Astrocyte of the spinal cord (primary cell): Measurements from ENCODE around the gene LCOR.

Experiments used
- DNase-seq: peaks from one replicate; pipeline ENCODE4 v3.0.0; 2011; ENCODE audit warnings: low read depth, low spot score
- H3K4me3 ChIP-seq: 2 replicates; pipeline ENCODE4 v1.5.1; 2011; ENCODE audit warnings: low read depth, mild to moderate bottlenecking, low read length, moderate library complexity
- in situ Hi-C: cut with HindIII; loops from 2 replicates; pipeline ENCODE4 v1.10.0; 2017; ENCODE audit warnings: low sequenced_read_pairs
- TF ChIP-seq, protein P1 (sequence below): IDR thresholded peaks from 2 replicates; pipeline ENCODE4 v1.5.1; 2012; ENCODE audit warnings: low read depth, mild to moderate bottlenecking, low read length, inconsistent platforms

The LCOR gene

DNA sequence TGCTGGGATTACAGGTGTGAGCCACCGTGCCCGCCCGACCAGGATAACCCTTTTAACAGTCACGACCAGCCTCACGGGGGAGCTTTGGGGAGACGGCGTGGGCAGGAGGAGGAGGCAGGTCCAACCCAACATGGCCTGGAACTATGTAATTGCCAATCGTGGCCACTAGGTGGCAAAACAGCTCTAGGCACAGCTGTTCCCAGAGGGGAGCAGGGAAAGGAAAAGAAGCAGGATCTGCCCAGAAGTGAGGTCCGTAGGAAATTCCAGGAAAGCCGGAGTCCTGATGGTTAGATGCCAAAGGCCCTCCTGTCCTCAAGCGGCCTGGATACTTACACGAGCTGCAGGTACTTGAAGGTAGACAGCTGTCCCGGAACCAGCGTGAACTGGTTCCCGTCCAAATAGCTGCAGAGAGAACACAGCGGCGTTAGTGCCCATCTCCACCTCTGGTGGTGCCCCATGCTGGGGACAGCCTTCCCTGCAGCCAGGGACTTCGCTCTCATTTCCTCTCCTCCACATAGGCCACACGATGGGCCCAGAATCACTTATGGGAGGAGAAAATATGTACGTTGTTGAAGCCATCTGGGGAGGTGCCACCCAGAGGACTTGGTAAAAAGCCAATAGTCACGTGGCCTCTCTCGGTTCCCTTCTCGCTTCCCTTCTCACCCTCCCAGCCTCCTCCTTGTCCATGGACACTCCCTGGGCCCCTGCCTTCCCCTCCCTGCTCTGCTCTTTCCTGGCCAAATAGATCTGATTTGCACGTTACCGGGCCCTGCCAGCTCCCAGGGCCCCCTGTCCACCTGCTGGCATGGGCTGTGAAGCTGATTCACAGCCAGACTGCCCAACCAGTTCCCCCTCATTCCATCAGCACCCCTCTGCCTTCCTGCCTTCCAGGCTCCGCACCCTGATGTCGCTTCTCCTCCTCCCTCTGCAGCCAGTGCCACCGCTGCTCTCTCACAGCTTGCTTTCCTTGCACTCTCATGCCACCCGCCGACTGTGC is 205.6 kb downstream of the LCOR start:
- DNase-seq, result peak; percentile 73
- in situ Hi-C loops, result no loop called here
- peak overlapping the region; percentile 26 for H3K4me3 ChIP-seq
- TF ChIP-seq, protein P1, sequence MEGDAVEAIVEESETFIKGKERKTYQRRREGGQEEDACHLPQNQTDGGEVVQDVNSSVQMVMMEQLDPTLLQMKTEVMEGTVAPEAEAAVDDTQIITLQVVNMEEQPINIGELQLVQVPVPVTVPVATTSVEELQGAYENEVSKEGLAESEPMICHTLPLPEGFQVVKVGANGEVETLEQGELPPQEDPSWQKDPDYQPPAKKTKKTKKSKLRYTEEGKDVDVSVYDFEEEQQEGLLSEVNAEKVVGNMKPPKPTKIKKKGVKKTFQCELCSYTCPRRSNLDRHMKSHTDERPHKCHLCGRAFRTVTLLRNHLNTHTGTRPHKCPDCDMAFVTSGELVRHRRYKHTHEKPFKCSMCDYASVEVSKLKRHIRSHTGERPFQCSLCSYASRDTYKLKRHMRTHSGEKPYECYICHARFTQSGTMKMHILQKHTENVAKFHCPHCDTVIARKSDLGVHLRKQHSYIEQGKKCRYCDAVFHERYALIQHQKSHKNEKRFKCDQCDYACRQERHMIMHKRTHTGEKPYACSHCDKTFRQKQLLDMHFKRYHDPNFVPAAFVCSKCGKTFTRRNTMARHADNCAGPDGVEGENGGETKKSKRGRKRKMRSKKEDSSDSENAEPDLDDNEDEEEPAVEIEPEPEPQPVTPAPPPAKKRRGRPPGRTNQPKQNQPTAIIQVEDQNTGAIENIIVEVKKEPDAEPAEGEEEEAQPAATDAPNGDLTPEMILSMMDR, result peak; percentile 86

DNA sequence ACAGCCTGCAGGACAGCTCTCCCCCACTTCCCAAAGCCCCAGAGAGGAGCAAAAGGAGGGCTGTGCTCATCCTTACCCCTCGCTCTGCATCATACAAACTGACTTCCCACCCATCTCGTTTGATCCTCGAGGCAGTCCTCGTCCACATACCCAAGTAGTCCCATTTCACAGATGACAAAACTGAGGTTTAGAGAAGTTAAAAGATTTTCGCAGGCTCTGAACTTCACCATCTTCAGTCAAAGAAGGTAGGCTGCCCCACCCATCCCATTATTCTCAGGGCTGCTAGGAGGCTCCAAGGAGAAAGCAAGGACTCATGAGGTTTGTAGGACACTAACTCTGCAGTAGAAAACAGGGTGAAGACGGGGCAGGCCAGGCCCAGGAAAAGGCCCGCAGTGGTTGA is 206.6 kb downstream of the LCOR start:
- no peak for DNase-seq
- TF ChIP-seq, protein P1, result no peak
- in situ Hi-C loops, result no loop called here
- no peak overlapping the region for H3K4me3 ChIP-seq

DNA sequence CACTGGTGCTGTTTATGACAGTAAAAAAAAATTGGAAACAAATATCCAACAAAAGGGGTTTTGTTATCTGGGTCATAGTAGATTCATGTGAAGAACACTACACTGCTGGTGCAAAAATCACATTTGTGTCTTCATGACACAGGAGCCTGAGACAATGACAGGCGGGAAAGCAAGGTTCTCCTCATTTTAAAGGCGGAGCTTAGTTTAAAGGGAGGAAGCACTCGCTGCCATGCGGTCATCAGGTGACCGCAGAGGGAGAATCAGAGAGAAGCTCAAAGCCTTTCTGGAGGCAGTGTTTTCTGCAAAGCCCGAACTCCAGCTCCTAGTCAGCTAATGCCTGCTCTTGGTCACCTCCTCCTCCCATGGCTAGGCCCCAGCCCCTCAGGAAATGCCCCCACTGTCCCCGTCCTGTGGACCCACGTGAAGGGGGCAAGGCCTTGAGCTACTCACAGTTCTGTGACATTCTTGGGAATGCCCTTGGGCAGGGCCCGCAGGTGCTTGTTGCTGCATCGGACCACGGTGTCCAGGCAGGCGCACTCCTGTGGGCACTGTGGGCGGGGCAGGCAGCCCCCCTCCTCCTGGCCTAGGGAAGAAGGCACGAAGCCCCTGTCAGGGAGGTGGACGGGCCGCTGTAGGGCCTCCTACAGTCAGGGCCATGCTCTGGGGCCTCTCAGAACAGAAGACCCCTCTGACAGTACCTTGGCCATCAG is 207.6 kb downstream of the LCOR start:
- in situ Hi-C loops, result no loop called here
- no peak for DNase-seq
- TF ChIP-seq, protein P1, result no peak
- H3K4me3 ChIP-seq, result no peak overlapping the region

DNA sequence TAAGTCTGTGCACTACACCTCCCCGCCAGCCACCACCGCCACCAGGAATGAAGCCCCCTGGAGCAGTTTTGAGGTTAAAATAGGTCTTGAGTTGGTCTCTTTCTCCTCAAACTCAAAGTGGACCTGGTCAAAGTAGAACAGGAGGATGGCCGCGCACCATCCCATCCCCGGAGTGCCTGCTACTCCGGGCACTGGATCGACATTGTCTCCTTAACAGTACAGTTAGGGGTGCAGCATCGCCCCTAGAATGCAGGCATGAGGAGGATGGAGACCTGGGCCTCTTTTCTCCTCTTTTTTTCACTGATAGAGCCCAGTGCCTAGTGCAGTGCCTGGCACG is 208.1 kb downstream of the LCOR start:
- TF ChIP-seq, protein P1, result no peak
- no peak for DNase-seq
- H3K4me3 ChIP-seq, result no peak overlapping the region
- in situ Hi-C loops, result no loop called here

DNA sequence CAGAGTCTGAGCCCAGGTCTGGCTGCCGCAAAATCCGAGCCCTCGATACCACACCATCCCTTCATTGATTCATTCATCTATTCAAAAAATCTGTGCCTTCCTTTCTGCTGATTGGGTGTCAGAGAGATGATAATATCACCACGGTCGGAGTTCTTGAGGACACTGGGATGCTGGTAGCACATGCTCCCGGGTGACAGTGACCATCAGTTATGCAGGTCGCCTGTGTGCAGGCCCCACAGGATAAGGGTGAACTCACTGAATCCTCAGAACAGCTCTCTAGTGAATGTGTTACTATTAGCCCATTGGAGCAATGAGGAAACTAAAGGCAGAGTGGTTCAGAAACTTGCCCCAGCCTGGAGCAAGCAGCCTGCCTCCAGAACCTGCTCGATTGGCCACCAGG is 208.6 kb downstream of the LCOR start:
- in situ Hi-C loops, result no loop called here

DNA sequence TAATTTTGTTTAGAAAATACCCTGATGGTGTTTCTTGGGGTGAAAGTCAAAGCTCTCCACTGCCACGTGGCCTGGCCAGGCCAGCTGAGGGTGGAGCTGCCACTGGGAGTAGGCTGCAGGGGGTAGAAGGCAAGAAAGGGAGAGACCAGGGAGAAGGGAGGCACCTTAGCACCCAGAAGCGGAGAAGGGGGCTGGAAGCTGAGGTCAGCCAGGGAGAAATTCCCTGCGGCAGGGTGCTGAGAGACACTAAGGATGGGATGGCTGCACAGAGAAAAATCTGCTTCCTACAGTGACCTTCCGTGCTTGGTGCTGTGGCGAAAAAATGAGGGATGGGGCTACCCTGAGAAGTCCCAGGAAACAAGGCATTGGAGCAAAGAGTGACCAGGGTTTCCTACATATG is 210.0 kb downstream of the LCOR start:
- no peak overlapping the region for H3K4me3 ChIP-seq
- no peak for DNase-seq
- in situ Hi-C loops, result no loop called here
- TF ChIP-seq, protein P1, result no peak

More for the DNA sequence above, 208.6 kb downstream of the LCOR start:
- TF ChIP-seq, protein P1, result no peak
- DNase-seq, result no peak
- no peak overlapping the region for H3K4me3 ChIP-seq
